ENCODE results near the gene ATRAID. TPM values are rescaled to one million over a fixed set of nuclear protein-coding genes. Genes with fewer than 3 reads are reported as not detected.
"Not testable (repeated sequence)": the region's sequence is repeated elsewhere in the genome, so short reads cannot be mapped to it uniquely, and the experiment has no call there.

ATRAID gene
- 106 and 748 TPM in 2 replicates for total RNA-seq

GRCh38 chr2:27211943-27212625, at the start of gene ATRAID, which contains the start of gene SLC5A6:
TSS of gene ATRAID (plus strand) at chr2:27212041. CDS start at chr2:27212369, 328 bp downstream.
TSS of gene SLC5A6 (minus strand) at chr2:27212268. CDS start at chr2:27207650, 4,618 bp downstream.
- DNase-seq (ENCODE audit: extremely low read depth, low read depth, low spot score): no peak

DNA sequence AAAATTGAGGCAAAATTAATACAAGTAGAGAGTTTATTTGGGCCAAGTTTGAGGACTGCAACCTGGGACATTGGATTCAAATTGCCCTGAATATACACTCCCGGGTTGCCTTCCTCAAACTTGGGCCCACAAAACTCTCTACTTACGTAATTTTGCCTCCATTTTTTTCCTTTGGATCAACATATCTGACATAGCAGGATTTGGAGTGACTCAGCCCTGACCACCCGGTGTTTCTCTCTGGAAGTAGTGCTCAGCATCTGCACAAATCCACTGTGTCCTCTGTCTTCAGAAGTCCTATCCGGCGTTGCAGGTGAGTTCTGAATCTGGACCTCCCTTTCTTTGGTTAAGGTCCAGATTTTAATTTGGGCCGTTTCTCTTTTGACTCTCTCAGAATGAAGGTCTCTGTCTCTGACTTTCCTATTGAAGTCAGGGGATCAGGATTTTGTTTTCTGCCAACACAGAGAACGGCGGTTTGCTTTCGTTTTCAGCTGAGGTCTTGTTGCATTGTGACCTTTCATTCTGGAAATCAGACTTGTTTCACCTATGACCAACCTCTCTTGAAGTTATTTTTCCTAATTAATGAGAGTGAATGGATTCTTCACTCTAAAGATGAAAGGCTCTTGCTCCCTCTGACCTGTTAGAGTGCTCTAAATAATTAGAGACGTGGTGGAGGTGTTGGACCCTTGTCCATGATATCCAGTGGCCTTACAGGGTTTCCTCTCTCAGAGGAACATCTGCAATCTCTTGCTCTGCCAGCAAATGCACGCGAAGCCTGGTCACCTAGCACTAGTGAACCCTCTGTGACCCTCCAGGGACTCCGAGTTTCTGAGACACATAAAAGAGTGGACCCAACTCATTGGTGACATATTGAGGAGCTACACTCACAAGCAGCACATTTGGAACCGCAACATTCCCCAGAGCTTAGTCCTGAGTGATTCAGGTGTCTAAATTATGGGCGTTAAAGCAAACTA, 49.4 kb upstream of the ATRAID start:
- no peak for DNase-seq (ENCODE audit: extremely low read depth, low read depth, low spot score)

DNA sequence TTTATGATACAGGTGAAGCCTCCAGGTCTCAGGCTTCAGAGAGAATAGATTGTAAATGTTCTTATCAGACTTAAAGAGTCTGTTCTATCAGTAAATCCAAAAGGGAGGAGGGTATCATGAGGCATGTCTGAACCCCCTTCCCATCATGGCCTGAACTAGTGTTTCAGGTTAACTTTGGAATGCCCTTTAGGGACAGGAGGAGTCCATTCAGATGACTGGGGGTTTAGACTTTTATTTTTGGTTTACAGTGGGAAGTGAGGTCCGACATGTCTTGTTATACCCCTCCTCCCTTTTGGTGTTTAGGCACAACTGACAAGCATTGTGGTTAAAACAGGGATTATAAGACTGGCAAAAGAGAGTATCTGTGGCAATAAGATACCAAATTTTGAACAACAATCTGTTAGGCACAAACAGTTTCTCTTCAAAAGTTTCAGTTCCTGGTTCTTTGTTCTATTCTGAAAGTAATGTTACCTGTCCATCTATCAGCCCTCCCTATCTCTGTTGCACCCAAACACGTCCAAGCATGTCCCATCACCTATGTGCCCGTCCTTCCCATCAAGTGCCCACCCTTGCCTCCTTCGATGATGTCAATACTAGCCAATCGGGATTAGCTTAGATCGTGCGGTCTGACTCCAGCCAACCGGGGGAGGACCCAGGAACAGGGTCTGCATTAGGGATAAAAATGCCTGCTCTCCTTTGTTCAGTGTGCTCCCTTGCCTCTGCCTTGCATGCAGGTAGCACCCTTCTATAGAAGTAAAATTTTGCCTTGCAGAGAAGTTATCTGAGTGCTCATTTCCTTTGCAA, 46.7 kb upstream of the ATRAID start:
- DNase-seq (ENCODE audit: extremely low read depth, low read depth, low spot score): no peak

- DNase-seq (ENCODE audit: extremely low read depth, low read depth, low spot score): no peak
Measured at GRCh38 chr2:27170581-27171337, 41.1 kb upstream of the ATRAID start.

DNA sequence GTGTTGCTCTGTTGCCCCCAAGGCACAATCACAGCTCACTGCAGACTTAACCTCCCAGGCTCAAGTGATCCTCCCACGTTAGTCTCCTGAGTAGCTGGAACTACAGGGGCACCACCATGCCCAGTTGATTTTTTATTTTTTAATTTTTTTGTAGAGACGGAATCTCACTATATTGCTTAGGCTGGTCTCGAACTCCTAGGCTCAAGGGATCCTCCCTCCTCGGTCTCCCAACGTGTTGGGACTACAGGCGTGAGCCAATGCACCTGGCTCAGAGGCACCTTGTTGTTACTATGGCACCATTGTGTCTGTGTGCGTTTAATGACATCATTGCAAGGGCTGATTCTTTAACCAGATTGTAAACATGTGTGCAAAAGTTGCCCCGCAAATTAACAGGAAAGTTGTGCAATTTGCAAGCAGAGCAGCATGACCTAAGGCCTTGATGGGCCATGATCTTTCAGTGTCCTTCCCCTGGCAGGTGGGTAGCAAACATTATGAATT, 40.4 kb upstream of the ATRAID start:
- no peak for DNase-seq (ENCODE audit: extremely low read depth, low read depth, low spot score)

- DNase-seq (ENCODE audit: extremely low read depth, low read depth, low spot score): no peak
Measured at GRCh38 chr2:27174638-27175037, 37.2 kb upstream of the ATRAID start.

- no peak for DNase-seq (ENCODE audit: extremely low read depth, low read depth, low spot score)
Measured at GRCh38 chr2:27175330-27175729, 36.5 kb upstream of the ATRAID start.

GRCh38 chr2:27175781-27176180, 36.1 kb upstream of the ATRAID start:
- not testable (repeated sequence) for DNase-seq (ENCODE audit: extremely low read depth, low read depth, low spot score)

DNA sequence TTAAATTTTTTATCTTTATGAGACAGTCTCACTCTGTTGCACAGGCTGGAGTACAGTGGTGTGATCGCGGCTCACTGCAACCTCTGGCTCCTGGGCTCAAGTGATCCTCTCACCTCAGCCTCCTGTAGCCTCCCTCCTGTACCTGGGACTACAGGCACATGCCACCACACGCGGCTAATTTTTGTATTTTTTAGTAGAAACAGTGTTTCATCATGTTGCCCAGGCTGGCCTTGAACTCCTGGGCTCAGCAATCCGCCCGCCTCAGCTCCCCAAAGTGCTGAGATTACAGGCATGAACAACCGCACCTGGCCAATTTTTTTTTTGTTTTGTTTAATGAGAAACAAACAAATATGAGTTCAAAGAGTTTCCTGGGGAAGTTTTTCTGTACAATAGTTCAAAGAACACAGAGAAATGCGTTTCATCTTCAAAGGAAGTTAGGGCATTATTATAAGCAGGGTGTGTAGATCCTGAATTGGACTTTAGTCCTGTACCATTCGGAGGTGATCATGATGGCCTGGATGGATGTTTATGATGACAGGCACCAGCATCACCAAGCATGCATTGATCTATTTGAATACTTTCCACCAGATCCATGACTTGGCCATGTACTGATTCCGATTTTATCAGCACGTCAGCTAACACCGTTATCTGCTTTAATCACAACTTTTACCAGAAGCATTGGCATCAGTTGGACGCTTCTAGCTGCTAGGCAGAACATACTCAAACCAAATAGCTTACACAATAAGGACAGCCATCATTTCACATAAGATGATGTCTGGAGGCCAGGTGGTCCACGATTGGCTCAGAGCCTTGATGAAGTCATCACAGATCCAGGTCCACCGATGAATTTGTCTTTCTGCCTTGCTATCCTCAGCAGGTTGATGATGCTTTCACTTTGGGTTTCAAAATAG, 34.1 kb upstream of the ATRAID start:
- DNase-seq (ENCODE audit: extremely low read depth, low read depth, low spot score): no peak

DNA sequence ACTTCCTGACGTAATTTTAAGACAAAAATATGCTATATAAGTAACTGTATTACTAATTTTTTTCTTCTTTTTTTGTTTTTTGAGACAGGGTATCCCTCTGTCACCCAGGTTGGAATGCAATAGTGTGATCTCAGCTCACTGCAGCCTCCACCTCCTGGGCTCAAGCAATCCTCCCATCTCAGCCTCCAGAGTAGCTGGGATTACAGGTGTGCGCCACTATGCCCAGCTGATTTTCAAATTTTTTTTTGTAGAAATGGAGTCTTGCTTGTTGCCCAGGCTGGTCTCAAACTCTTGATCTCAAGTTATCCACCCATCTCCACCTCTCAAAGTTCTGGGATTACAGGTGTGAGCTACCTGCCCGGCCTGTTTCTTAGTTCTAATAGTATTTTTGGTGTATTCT, 33.4 kb upstream of the ATRAID start:
- no peak for DNase-seq (ENCODE audit: extremely low read depth, low read depth, low spot score)

GRCh38 chr2:27179344-27180000, 32.4 kb upstream of the ATRAID start:
- DNase-seq (ENCODE audit: extremely low read depth, low read depth, low spot score): no peak

DNA sequence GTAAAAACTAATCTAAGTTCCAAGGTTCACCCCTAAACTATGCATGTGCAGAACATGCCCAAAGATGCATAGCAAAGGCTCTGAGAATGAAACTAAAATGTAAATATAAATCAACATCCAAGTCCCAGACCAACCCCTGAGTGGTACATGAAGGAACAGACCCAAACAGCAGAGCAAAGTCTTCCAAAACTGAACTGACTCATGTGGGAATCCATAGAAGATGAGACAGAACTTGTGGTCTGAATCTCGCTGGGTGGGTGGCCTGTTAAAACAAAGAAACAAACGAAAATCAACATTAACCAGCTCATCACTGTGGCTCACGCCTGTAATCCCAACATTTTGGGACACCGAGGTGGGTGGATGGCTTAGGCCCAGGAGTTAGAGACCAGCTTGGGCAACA, 29.5 kb upstream of the ATRAID start:
- DNase-seq (ENCODE audit: extremely low read depth, low read depth, low spot score): no peak

DNA sequence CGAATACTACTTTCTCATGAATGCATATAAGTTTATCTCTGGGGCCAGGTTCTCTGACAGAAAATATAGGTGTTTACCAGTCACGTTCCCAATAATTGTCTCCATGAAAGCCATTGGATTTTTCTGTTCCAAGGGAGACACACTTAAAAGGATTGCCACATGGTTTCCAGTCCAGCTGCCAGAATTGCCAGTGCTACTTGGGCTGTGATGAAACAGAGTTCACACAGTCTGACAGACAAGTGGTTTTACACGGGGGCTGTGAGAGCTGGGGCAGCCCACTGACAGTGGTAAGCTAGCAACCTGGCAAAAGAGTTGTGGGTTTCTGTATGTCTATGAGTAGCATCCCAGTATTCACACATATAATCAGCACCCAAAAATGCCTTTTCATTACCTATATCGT, 27.7 kb upstream of the ATRAID start:
- no peak for DNase-seq (ENCODE audit: extremely low read depth, low read depth, low spot score)

- no peak for DNase-seq (ENCODE audit: extremely low read depth, low read depth, low spot score)
Measured at GRCh38 chr2:27185331-27186026, 26.4 kb upstream of the ATRAID start.

DNA sequence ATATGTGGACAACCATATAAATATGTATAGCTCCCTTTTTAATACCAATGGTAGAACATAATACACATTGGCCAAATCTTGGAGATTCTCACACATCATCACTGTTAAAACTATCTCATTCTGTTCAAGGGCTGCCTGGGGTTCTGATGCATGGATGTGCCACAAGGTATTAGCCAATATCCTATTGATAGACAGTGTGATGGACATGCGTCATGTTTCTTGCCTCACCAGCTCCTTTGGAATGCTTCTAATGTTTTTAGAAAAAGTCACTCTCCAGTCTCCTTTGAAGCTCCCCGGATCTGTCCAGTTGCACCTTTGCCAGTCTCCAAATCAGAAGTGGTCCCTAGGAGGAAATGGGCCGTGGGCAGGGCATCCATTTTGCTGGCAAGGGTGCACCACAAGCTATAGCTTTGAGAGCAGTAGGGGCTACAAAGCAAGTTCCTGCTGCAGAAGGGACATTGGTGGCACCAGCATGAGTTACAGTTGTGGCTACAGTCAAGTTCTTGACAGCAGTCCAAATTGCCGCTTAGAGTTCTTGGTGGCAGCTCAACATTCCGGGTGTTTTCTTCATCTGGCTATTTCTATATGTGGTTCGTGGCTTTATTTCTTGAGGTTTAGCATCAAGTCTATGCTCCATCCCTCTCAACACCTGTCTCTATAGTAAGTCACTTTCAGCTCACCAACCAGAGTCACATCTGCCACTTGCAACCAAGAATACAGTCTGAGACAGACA, 25.1 kb upstream of the ATRAID start:
- DNase-seq (ENCODE audit: extremely low read depth, low read depth, low spot score): no peak

GRCh38 chr2:27189989-27190388, 21.9 kb upstream of the ATRAID start:
- no peak for DNase-seq (ENCODE audit: extremely low read depth, low read depth, low spot score)
